Activated CD4-positive, alpha-beta T cell treated with anti-CD3 and anti-CD28 coated beads for 4 hours (primary cell): ENCODE data around the gene TM9SF1.
"Not testable (repeated sequence)": the region's sequence is repeated elsewhere in the genome, so short reads cannot be mapped to it uniquely, and the experiment has no call there.

Experiments
- DNase-seq, 2 donors: peaks; one replicate each; pipeline ENCODE4 v3.0.0-alpha.2; 2020

TM9SF1 gene

GRCh38 chr14:24222987-24223386 lies 27.7 kb upstream of the TM9SF1 start:
- not testable (repeated sequence) for DNase-seq

GRCh38 chr14:24219521-24219920 lies 24.3 kb upstream of the TM9SF1 start:
- no peak for DNase-seq

DNA sequence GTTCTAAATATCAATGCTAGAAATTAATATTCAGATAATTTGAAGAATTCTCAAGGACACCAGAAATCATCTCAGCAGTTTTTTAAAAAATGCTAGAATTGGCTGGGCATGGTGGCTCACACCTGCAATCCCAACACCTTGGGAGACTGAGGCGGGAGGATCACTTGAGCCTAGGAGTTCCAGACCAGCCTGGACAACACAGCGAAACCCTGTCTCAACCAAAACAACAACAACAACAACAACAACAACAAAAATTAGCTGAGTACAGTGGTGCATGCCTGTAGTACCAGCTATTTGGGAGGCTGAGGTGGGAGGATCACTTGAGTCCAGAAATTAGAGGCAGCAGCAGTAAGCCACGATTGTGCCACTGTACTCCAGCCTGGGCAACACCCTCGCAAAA lies 23.8 kb upstream of the TM9SF1 start:
- no peak for DNase-seq

GRCh38 chr14:24216876-24217275 lies 21.6 kb upstream of the TM9SF1 start:
- not testable (repeated sequence) for DNase-seq

GRCh38 chr14:24216345-24216699 lies 21.1 kb upstream of the TM9SF1 start:
- no peak for DNase-seq

- peak; percentile 82 for DNase-seq
Observed at GRCh38 chr14:24215495-24216344, 20.5 kb upstream of the TM9SF1 start, which contains the start of gene MDP1. TSS of gene MDP1 (minus strand) at chr14:24216066. CDS start at chr14:24215955, 111 bp downstream.

DNA sequence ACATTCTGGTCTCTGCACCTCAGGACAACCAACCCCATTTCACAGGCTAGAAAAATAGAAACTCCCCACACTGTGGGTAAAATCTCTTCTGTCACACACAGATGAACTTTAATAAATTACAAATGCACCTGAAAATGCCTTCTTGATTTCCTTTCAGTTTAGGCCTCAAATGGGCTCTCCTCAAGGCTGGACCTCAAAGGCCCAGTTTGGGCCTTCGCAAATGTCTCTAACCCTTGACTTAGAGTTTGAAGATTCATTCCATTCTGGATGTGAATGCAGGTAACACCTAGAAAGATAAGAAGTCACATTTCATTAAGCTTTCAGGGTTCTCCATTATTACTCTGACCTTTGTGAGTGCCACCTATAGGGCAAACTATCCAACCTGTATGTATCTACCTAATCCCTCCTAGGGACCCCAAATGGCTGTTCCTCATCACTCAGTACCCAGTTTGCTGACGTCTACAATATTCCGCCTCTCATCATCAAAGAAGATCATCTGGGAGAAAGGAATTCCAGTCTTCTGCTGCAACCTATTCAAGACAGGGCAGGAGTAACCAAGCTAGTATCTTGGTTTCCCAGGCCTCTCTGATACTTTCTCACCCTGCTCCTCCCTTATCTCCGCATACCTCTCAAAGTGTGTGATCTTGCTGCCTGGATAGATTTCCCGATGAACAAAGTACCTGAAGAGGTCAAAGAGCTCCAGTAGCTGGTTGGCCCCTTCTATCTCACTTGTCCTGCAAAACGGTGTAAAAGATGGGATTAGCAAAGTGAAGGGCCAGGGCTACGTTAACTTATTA lies 18.8 kb upstream of the TM9SF1 start:
- DNase-seq, result no peak

DNA sequence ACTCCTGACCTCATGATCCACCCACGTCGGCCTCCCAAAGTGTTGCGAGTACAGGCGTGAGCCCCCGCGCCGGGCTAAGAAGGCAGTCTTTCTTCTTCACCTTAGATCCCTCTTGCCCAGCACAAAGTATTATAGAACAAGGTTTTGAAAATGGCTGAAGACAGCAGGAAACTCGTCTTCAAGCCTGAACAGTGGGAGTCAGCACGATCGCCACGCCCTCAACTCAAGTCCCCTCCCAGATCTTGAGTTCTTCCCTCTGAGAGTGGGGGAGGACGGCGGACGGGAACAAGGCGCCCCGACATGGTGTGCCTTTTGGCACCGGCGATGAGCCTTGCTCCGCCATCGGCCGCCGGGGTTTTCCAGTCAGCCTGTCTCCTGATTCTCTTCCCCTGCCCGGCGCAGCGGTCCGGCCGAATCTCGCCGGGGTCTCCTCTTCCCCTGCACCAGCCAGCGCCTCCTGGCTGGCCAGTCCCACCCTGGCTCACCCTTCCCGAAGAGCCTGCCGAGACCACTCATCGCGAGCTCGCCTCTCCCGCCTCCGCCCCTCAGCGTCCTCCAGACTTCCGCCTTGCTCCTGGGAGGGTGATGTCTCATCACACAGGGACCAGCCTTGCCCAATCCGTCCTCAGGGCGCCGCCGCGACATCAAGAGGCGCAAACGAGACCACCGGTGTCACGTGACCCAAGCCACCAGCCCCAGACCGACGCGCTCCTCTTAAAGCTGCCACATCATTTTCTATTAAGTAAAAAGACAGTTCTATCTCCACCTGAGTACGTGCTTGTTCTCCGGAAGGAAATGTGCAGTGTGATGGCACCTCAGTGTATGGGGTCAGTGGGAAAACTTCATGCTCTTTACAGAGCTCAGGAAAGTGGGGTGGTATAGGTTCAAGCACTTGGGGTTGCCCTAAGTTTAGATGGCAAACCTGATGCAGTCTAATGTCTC lies 18.0 kb upstream of the TM9SF1 start, which contains the start of gene CHMP4A:
TSS of gene CHMP4A (minus strand) at position 565 of the 942 bp plus-strand sequence. CDS start at position 516, 49 bp downstream.
- DNase-seq, result peak; percentile 92 to 94

DNA sequence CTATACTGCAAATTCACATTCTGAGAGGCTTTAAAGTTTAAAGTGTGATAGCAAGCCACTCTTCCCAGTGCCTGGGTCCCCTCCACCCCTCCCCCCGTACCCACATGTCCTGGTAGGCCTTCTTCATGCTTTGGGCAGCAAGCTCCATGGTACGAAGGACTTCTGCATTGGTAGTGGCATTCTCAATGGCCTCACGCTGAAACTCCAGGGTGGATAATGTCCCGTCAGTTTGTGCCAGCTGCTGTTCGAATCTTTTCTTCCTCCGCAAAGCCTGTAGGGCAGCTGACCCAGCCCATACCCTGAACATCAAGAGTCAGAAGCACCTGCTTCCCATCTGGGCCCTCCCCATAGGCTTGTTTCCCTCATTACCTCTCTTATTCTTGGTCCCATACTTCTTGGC lies 16.1 kb upstream of the TM9SF1 start:
- no peak for DNase-seq

DNA sequence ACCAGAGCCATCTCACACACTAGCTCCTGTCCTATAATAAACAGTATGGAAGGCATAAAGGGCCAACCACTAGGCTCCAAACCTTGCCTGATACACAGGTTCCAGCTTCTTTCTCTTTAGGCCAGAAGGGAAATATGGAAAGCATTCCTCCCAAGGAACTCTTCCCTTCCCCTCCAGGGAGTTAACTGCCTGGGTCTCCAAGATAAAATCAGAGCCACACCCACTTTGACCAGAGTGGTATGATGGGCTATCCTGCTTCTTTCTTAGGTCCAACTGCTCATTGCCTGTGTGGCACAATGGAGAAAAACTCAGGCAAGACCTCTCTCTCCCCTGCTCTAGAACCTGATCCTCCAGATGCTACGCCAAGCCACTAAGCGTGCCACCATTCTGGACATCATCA lies 12.4 kb upstream of the TM9SF1 start:
- DNase-seq, result no peak

GRCh38 chr14:24207104-24207551 lies 11.9 kb upstream of the TM9SF1 start:
- no peak for DNase-seq

DNA sequence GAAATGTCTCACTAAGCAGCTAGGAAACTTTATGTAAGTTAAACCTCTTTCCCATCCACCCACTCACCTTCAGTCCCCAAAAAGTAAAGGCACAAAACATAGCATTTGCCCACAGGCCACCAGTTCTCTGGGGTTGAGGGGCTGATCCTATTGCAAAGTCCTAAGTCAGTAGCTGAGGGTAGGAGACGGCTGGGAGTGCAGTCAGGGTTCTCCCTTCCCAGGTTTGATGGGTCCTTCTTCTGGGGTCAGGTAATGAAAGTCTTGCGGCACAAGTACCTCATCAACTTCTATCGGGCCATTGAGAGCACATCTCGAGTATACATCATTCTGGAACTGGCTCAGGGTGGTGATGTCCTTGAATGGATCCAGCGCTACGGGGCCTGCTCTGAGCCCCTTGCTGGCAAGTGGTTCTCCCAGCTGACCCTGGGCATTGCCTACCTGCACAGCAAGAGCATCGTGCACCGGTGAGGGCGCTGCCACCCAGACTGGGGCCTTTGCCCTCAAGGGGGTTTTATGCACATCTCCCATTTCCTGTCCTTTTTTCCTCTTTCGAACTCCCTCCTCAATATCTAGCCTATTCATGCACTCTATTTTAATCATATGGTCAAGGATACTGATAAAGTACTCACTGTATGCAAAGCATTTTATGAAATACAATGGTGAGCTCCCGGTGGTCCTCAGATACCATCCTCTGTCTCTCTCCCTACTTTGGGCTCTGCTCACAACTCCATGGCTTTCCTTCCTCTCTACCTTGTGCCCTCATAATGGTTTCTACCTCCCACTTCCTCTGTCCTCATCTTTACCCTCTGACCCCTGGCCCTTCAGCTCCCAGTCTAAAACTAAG lies 11.2 kb upstream of the TM9SF1 start:
- DNase-seq, result no peak

GRCh38 chr14:24204163-24205146 lies 9.2 kb upstream of the TM9SF1 start:
- DNase-seq, result no peak

- not testable (repeated sequence) for DNase-seq
Observed at GRCh38 chr14:24203249-24203886, 8.1 kb upstream of the TM9SF1 start.

- not testable (repeated sequence) for DNase-seq
Observed at GRCh38 chr14:24202538-24202937, 7.3 kb upstream of the TM9SF1 start.

- DNase-seq, result no peak
Observed at GRCh38 chr14:24198814-24199524, 3.7 kb upstream of the TM9SF1 start.

GRCh38 chr14:24197056-24197450 lies 1.8 kb upstream of the TM9SF1 start:
- no peak for DNase-seq

DNA sequence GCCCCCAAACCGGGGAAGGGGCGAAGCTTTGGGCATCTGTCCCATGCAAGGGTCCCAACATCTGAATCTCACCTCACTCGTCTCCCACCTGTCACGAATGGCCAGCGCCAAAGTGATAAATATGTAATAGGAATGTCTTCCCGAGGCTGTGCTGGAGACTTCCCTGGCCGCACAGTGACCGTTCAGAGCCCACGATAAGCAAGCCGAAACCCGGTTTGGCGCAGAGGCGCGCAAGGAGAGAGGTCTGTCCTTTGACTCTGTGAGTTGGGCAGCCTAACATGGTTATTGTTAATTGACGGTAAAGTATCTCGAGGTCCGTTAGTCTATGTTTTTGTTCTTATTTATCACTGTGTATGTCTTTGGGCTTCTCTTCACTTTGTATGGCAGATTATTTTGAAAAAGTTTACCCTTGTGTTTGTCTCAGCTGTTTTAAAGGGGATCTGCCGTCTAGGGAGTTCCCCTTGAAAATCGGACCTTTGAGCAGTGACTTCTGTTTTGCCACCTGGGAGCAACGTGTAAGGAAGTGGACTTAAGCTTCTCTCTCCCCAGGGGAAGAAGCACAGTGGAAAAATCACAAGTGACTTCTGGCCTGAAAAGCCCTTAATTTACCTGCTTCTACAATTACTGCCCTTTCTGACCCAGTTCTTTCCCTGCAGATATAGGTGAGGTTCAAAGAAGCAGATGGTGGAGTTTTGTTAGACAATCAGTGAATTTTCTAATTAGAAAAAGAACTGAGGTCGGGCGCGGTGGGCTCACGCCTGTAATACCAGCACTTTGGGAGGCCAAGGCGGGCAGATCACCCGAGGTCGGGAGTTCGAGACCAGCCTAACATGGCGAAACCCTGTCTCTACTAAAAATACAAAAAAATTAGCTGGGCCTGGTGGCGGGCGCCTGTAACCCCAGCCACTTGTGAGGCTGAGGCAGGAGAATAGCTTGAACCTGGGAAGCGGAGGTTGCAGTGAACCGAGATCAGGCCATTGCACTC lies 1.1 kb upstream of the TM9SF1 start:
- no peak for DNase-seq
